Measurements from ENCODE around the gene ODC1. TPM values are rescaled to one million over a fixed set of nuclear protein-coding genes. Genes with fewer than 3 reads are reported as not detected.

The ODC1 gene
- total and polyA plus RNA-seq, 2 donors (not counting 3 experiments of a cell fraction or from before 2014, with no cell fraction given) = 109 to 132 TPM

DNA sequence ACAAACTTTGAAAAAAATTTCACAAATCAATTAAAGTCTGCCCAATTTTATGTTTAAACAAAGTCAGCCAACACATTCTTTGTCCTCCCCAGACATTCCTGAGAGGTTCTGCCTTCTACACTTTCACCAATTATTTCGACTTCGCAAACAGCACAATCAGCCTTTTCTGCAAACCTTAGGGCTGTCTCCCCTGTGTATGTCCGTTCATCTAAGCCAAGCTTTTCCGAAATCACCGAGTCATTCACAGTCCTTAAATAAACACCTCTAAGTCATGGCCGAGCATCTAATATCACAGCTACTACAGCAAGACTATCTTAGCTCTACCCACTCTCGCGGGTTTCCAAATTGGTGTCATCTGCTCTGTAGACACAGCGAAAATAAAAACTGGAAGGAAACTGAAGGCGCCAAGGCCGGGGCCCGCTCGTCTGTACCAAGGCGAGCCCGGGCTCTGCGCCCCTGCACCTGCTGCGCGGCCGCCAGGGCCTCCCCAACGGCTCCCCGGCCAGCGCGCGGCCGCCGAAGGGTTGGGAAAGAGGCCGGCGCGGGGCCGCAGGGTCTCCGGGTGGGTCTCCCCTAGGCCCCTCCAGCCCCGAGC, 730 bp downstream of the ODC1 start:
- H2AFZ ChIP-seq (ENCODE audit: low read depth, low read length) = peak overlapping the region; percentile 12
- DNase-seq (ENCODE audit: low read depth, low spot score) (peak; percentile 61), FAIRE-seq (peak; percentile 15)
- H3K4me1 ChIP-seq (ENCODE audit: control insufficient read depth, extremely low read depth, insufficient read depth, low read length) = peaks cover 28% of the 10 kb centered on the region
- H3K9ac ChIP-seq (replicated peaks; ENCODE audit: extremely low read depth, insufficient read depth, low read length) = peak overlapping the region; percentile 85
- dilution Hi-C loops (cut with MboI; ENCODE audit: extremely low pct_ligation_motif_present, low sequenced_read_pairs) (no loop called here), intact Hi-C loops (cut with micrococcal nuclease) (no loop called here)
- CTCF ChIA-PET = interaction anchor here (1.1 to 7.4 kb wide), 6 partner anchors 12 to 399 kb away, joined by 3 to 52 read pairs (median 4); no protein-coding TSS in a partner anchor
- no peaks in the 10 kb centered on the region for H3K27me3 ChIP-seq (ENCODE audit: control insufficient read depth in 2 of 2, insufficient read depth in 2 of 2, low read length in 2 of 2)
- peak overlapping the region; percentile 71 to 94 (median 88) for H3K4me3 ChIP-seq (replicated peaks in 1 of 3; ENCODE audit: insufficient read depth in 1 of 3, low read depth in 1 of 3, low read length in 3 of 3)
- H3K4me2 ChIP-seq (ENCODE audit: insufficient read depth, low read length) = peak overlapping the region; percentile 100
- BruUV-seq (replicated peaks) = TSS peak; percentile 57
- peaks cover 42% of the 10 kb centered on the region for H3K79me2 ChIP-seq (ENCODE audit: control insufficient read depth, insufficient read depth, low read length)
- H4K20me1 ChIP-seq (replicated peaks; ENCODE audit: control insufficient read depth, extremely low read depth, insufficient read depth, low read length) = peaks cover 2% of the 10 kb centered on the region
- POLR2A ChIA-PET = interaction anchor here (1.0 kb wide), 1 partner anchor 346 kb away, joined by 3 read pairs; no protein-coding TSS in a partner anchor
- peak overlapping the region; percentile 88 for H3K27ac ChIP-seq (ENCODE audit: insufficient read depth, low read depth, low read length)
- no peaks in the 10 kb centered on the region for H3K9me3 ChIP-seq (replicated peaks; ENCODE audit: control insufficient read depth, insufficient read depth, low read length)
- H3K9me1 ChIP-seq (replicated peaks; ENCODE audit: control insufficient read depth, extremely low read depth, insufficient read depth, low read length) = no peaks in the 10 kb centered on the region
- TF ChIP-seq, protein P1, sequence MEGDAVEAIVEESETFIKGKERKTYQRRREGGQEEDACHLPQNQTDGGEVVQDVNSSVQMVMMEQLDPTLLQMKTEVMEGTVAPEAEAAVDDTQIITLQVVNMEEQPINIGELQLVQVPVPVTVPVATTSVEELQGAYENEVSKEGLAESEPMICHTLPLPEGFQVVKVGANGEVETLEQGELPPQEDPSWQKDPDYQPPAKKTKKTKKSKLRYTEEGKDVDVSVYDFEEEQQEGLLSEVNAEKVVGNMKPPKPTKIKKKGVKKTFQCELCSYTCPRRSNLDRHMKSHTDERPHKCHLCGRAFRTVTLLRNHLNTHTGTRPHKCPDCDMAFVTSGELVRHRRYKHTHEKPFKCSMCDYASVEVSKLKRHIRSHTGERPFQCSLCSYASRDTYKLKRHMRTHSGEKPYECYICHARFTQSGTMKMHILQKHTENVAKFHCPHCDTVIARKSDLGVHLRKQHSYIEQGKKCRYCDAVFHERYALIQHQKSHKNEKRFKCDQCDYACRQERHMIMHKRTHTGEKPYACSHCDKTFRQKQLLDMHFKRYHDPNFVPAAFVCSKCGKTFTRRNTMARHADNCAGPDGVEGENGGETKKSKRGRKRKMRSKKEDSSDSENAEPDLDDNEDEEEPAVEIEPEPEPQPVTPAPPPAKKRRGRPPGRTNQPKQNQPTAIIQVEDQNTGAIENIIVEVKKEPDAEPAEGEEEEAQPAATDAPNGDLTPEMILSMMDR (IDR thresholded peaks at IDR 0.05; ENCODE audit: extremely low read depth in 1 of 2, insufficient read depth in 1 of 2, low read depth in 1 of 2, low read length in 2 of 2) = peak in 1 of 2 donors; percentile 11
- TF ChIP-seq GATA2 (IDR thresholded peaks at IDR 0.05; ENCODE audit: insufficient read depth, insufficient read length, low read depth, low read length) (no peak), POLR2AphosphoS5 (IDR thresholded peaks at IDR 0.05; ENCODE audit: insufficient read depth, low read depth, low read length) (no peak), EZH2 (IDR thresholded peaks at IDR 0.05; ENCODE audit: borderline replicate concordance, low read depth, low read length, severe bottlenecking) (no peak)
- peaks cover 6 to 16% of the 10 kb centered on the region in 2 experiments for H3K36me3 ChIP-seq (ENCODE audit: control insufficient read depth in 2 of 2, extremely low read depth in 1 of 2, insufficient read depth in 2 of 2, low read length in 2 of 2)
